HepG2 (cell line): Measurements from ENCODE around the gene CYP11A1. TPM values are rescaled to one million over a fixed set of nuclear protein-coding genes. Genes with fewer than 3 reads are reported as not detected.

Experiments
- AHR ChIP-seq: IDR thresholded peaks from 2 replicates; pipeline ENCODE4 v1.6.1; 2018; ENCODE audit warnings: missing genetic modification reagents, missing compliant biosample characterization
- ATM ChIP-seq: fragments of 450-650 bp; IDR thresholded peaks from 2 replicates; pipeline ENCODE4 v1.7.1; 2017; ENCODE audit warnings: mild to moderate bottlenecking, borderline replicate concordance
- IKZF1 ChIP-seq: fragments of 450-650 bp; IDR thresholded peaks from 2 replicates; pipeline ENCODE4 v1.7.1; 2016
- MEIS2 ChIP-seq: sonication (generic); formaldehyde crosslinking; IDR thresholded peaks from 2 replicates; pipeline ENCODE4 v1.9.0; 2021; ENCODE audit warnings: mild to moderate bottlenecking, missing genetic modification reagents
- PHF20 ChIP-seq: sonication (generic); formaldehyde crosslinking; IDR thresholded peaks from 2 replicates; pipeline ENCODE4 v1.5.0; 2020; ENCODE audit warnings: mild to moderate bottlenecking, missing genetic modification reagents
- PLRG1 ChIP-seq: fragments of 450-650 bp; conservative IDR thresholded peaks from 2 replicates; pipeline ENCODE4 v1.6.1; 2016
- ZNF607 ChIP-seq: sonication (generic); formaldehyde crosslinking; IDR thresholded peaks from 2 replicates; pipeline ENCODE4 v1.5.1; 2020; ENCODE audit warnings: missing genetic modification reagents, mild to moderate bottlenecking, borderline replicate concordance
- polyA plus RNA-seq, 8 experiments: library from polyadenylated mRNA; depleted of rRNA in 3 of 8; stranded (reverse) in 7 of 8; unstranded in 1 of 8; fragments of >200 nt; fragmentation: Illumina TruSeq in 4 of 8; extraction: Trizol in 4 of 8; gene quantifications; 2 replicates each; pipeline versions ENCODE4 v1.2.1 to v1.2.3, GENCODE V29; 2011 to 2016; ENCODE audit warnings: low read depth in 4 of 8, missing spikeins in 1 of 8, mixed read lengths in 1 of 8; ENCODE audit not compliant: insufficient read depth in 1 of 8
- total RNA-seq, 5 experiments: library from RNA; depleted of rRNA; stranded (reverse); fragments of >200 nt; fragmentation: Illumina TruSeq; extraction: Trizol; gene quantifications; 2 replicates each; pipeline ENCODE4 v1.2.3, GENCODE V29; 2016; ENCODE audit warnings: low read depth in 1 of 5
- TF ChIP-seq, protein P1 (sequence below): sonication (generic); formaldehyde crosslinking; IDR thresholded peaks from 2 replicates; pipeline ENCODE4 v1.4.0; 2020; ENCODE audit warnings: missing genetic modification reagents, borderline replicate concordance
- TF ChIP-seq, protein P2 (sequence below): sonication (generic); formaldehyde crosslinking; IDR thresholded peaks from 2 replicates; pipeline ENCODE4 v1.4.0; 2020; ENCODE audit warnings: mild to moderate bottlenecking, missing genetic modification reagents
- TF ChIP-seq, protein P3 (sequence below): sonication (generic); formaldehyde crosslinking; conservative IDR thresholded peaks from 2 replicates; pipeline ENCODE4 v1.8.0; 2022; ENCODE audit warnings: low read depth, missing genetic modification reagents
- TF ChIP-seq, protein P4 (sequence below): sonication (generic); formaldehyde crosslinking; IDR thresholded peaks from 2 replicates; pipeline ENCODE4 v1.4.0; 2020; ENCODE audit warnings: missing genetic modification reagents
- TF ChIP-seq, protein P5 (sequence below): IDR thresholded peaks from 2 replicates; pipeline ENCODE4 v1.6.1; 2016; ENCODE audit warnings: missing genetic modification reagents, missing compliant biosample characterization
- TF ChIP-seq, protein P6 (sequence below), 2 experiments: sonication (generic) in 1 of 2; formaldehyde crosslinking in 1 of 2; IDR thresholded peaks; 2 replicates each; pipeline versions ENCODE4 v1.4.0 to v1.6.1; 2018 to 2020; ENCODE audit warnings: missing genetic modification reagents in 2 of 2, borderline replicate concordance in 1 of 2, low read depth in 1 of 2, mild to moderate bottlenecking in 1 of 2, missing biosample characterization in 1 of 2

Gene CYP11A1
- total and polyA plus RNA-seq, 2 of the 13 experiments (the other 11 are each of a cell fraction or from before 2014, with no cell fraction given): 0.66 to 0.92 TPM

DNA sequence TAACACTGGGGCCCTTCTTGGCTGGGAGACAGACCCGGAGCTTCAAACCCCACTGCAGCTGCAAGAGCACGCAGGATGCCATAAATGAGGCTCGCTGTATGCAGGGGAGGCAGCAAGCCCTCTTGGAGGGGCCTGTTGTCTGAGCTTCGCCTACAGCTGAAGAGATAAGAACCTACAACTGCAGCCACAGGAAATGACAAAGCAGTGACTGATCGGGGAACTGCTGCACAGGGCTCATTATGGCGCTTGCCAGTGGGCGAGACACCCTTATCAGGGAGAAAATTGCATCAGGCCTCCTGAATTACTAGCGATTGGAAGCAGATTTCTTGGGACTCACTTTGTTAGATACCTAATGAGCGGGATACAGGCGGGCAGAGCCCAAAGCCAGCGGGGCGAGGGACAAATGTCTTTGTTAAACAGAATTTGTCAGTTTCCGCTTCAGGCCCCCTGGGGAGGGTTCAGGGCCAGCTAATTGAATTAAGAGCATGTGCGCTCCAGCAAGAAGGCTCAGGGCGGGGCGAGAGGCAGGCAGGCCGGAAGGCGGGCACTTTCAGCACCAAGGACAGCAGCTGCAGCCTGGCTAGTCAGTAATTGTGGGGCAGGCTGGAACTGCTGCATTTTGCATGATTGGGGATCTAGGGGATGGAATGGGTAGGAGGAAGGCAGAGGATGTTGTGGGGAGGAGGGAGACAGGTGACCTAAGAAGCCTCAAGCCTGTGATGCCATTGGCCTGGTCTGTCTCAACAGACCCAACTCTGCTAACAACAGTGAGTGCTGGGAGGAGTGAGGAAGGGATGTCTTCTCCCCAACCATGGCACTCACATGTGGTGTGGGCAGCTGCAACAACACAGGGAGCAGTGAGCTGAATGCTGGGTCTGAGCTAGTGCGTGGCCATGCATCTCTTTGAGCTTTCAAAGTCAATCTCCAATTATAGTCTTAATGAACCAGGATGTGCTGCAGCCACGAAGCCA is 76.1 kb downstream of the CYP11A1 start (continued):
- TF ChIP-seq, protein P1, sequence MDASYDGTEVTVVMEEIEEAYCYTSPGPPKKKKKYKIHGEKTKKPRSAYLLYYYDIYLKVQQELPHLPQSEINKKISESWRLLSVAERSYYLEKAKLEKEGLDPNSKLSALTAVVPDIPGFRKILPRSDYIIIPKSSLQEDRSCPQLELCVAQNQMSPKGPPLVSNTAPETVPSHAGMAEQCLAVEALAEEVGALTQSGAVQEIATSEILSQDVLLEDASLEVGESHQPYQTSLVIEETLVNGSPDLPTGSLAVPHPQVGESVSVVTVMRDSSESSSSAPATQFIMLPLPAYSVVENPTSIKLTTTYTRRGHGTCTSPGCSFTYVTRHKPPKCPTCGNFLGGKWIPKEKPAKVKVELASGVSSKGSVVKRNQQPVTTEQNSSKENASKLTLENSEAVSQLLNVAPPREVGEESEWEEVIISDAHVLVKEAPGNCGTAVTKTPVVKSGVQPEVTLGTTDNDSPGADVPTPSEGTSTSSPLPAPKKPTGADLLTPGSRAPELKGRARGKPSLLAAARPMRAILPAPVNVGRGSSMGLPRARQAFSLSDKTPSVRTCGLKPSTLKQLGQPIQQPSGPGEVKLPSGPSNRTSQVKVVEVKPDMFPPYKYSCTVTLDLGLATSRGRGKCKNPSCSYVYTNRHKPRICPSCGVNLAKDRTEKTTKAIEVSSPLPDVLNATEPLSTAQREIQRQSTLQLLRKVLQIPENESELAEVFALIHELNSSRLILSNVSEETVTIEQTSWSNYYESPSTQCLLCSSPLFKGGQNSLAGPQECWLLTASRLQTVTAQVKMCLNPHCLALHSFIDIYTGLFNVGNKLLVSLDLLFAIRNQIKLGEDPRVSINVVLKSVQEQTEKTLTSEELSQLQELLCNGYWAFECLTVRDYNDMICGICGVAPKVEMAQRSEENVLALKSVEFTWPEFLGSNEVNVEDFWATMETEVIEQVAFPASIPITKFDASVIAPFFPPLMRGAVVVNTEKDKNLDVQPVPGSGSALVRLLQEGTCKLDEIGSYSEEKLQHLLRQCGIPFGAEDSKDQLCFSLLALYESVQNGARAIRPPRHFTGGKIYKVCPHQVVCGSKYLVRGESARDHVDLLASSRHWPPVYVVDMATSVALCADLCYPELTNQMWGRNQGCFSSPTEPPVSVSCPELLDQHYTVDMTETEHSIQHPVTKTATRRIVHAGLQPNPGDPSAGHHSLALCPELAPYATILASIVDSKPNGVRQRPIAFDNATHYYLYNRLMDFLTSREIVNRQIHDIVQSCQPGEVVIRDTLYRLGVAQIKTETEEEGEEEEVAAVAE (CRISPR knock-in tag): peak; percentile 84
- TF ChIP-seq, protein P2, sequence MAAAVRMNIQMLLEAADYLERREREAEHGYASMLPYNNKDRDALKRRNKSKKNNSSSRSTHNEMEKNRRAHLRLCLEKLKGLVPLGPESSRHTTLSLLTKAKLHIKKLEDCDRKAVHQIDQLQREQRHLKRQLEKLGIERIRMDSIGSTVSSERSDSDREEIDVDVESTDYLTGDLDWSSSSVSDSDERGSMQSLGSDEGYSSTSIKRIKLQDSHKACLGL (CRISPR knock-in tag): peak; percentile 72; the same call in 1 of the 2 replicates
- 0 out of 2 replicates have a peak, but pooled peaks have one; percentile 34 for TF ChIP-seq PHF20
- peak; percentile 84; the same call in 1 of the 2 replicates for TF ChIP-seq AHR (CRISPR knock-in tag)
- no peak for TF ChIP-seq ATM
- TF ChIP-seq, protein P3, sequence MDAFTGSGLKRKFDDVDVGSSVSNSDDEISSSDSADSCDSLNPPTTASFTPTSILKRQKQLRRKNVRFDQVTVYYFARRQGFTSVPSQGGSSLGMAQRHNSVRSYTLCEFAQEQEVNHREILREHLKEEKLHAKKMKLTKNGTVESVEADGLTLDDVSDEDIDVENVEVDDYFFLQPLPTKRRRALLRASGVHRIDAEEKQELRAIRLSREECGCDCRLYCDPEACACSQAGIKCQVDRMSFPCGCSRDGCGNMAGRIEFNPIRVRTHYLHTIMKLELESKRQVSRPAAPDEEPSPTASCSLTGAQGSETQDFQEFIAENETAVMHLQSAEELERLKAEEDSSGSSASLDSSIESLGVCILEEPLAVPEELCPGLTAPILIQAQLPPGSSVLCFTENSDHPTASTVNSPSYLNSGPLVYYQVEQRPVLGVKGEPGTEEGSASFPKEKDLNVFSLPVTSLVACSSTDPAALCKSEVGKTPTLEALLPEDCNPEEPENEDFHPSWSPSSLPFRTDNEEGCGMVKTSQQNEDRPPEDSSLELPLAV (CRISPR knock-in tag): no peak
- no peak for TF ChIP-seq PLRG1
- peak; percentile 70; the same call in 1 of the 2 replicates for TF ChIP-seq ZNF607
- TF ChIP-seq IKZF1: no peak
- TF ChIP-seq, protein P4, sequence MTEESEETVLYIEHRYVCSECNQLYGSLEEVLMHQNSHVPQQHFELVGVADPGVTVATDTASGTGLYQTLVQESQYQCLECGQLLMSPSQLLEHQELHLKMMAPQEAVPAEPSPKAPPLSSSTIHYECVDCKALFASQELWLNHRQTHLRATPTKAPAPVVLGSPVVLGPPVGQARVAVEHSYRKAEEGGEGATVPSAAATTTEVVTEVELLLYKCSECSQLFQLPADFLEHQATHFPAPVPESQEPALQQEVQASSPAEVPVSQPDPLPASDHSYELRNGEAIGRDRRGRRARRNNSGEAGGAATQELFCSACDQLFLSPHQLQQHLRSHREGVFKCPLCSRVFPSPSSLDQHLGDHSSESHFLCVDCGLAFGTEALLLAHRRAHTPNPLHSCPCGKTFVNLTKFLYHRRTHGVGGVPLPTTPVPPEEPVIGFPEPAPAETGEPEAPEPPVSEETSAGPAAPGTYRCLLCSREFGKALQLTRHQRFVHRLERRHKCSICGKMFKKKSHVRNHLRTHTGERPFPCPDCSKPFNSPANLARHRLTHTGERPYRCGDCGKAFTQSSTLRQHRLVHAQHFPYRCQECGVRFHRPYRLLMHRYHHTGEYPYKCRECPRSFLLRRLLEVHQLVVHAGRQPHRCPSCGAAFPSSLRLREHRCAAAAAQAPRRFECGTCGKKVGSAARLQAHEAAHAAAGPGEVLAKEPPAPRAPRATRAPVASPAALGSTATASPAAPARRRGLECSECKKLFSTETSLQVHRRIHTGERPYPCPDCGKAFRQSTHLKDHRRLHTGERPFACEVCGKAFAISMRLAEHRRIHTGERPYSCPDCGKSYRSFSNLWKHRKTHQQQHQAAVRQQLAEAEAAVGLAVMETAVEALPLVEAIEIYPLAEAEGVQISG (CRISPR knock-in tag): peak; percentile 78
- TF ChIP-seq, protein P5, sequence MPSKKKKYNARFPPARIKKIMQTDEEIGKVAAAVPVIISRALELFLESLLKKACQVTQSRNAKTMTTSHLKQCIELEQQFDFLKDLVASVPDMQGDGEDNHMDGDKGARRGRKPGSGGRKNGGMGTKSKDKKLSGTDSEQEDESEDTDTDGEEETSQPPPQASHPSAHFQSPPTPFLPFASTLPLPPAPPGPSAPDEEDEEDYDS (CRISPR knock-in tag): no peak
- TF ChIP-seq, protein P6, sequence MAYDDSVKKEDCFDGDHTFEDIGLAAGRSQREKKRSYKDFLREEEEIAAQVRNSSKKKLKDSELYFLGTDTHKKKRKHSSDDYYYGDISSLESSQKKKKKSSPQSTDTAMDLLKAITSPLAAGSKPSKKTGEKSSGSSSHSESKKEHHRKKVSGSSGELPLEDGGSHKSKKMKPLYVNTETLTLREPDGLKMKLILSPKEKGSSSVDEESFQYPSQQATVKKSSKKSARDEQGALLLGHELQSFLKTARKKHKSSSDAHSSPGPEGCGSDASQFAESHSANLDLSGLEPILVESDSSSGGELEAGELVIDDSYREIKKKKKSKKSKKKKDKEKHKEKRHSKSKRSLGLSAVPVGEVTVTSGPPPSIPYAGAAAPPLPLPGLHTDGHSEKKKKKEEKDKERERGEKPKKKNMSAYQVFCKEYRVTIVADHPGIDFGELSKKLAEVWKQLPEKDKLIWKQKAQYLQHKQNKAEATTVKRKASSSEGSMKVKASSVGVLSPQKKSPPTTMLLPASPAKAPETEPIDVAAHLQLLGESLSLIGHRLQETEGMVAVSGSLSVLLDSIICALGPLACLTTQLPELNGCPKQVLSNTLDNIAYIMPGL (CRISPR knock-in tag; IDR thresholded peaks at IDR 0.05; ENCODE audit: borderline replicate concordance in 1 of 2, low read depth in 1 of 2): peak in 1 of 2 experiments; percentile 40; a peak in 1 of 4 replicates
- TF ChIP-seq MEIS2: peak; percentile 89
